ENCODE results near the gene DST.

The DST gene

DNA sequence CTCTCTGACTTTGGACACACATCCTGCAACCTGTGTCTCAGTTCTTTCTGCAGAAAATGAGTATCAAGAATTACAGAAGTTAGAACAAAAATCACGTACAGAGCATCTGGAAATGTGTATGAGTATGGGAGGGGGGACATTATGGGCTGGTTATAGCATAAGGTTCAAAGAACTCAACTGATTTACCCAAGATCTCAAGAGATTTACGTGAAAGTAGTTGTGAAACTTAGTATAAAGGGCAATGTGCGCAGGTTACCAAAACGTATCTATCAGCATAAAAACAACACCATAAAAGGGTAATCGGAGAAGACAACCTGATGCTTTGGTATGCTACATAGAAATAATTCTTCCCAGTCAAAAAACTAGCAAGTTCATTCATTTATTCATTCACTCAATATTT, 15.6 kb upstream of the DST start:
- no peaks in the 10 kb centered on the region for H3K79me2 ChIP-seq (ENCODE audit: insufficient read depth, low read length)
- no peak overlapping the region for H3K4me2 ChIP-seq (ENCODE audit: low read length)
- H3K36me3 ChIP-seq (ENCODE audit: insufficient read depth, low read length), result no peaks in the 10 kb centered on the region
- H3K9me2 ChIP-seq (ENCODE audit: low read depth, low read length), result no peaks in the 10 kb centered on the region
- H3K4me1 ChIP-seq (ENCODE audit: insufficient read depth, low read length, severe bottlenecking), result no peaks in the 10 kb centered on the region
- no peaks in the 10 kb centered on the region for H3F3A ChIP-seq (ENCODE audit: insufficient read depth, low read length)
- H3K27ac ChIP-seq (ENCODE audit: low read depth, low read length, poor library complexity, severe bottlenecking), result no peak overlapping the region
- H3K4me3 ChIP-seq (ENCODE audit: low read depth, low read length, poor library complexity, severe bottlenecking), result no peak overlapping the region
- no peaks in the 10 kb centered on the region for H4K20me1 ChIP-seq (ENCODE audit: insufficient read depth, low read length)
- no peaks in the 10 kb centered on the region for H3K9me3 ChIP-seq (ENCODE audit: low read length)
- TF ChIP-seq EZH2 (IDR thresholded peaks at IDR 0.05; ENCODE audit: borderline replicate concordance, low read length), result no peak
- TF ChIP-seq, protein P1, sequence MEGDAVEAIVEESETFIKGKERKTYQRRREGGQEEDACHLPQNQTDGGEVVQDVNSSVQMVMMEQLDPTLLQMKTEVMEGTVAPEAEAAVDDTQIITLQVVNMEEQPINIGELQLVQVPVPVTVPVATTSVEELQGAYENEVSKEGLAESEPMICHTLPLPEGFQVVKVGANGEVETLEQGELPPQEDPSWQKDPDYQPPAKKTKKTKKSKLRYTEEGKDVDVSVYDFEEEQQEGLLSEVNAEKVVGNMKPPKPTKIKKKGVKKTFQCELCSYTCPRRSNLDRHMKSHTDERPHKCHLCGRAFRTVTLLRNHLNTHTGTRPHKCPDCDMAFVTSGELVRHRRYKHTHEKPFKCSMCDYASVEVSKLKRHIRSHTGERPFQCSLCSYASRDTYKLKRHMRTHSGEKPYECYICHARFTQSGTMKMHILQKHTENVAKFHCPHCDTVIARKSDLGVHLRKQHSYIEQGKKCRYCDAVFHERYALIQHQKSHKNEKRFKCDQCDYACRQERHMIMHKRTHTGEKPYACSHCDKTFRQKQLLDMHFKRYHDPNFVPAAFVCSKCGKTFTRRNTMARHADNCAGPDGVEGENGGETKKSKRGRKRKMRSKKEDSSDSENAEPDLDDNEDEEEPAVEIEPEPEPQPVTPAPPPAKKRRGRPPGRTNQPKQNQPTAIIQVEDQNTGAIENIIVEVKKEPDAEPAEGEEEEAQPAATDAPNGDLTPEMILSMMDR (IDR thresholded peaks at IDR 0.05; ENCODE audit: low read length), result no peak
- no peaks in the 10 kb centered on the region for H3K27me3 ChIP-seq (ENCODE audit: insufficient read depth, low read length)
- H3K9ac ChIP-seq (ENCODE audit: low read length), result no peak overlapping the region
- H2AFZ ChIP-seq (ENCODE audit: low read length), result no peak overlapping the region

DNA sequence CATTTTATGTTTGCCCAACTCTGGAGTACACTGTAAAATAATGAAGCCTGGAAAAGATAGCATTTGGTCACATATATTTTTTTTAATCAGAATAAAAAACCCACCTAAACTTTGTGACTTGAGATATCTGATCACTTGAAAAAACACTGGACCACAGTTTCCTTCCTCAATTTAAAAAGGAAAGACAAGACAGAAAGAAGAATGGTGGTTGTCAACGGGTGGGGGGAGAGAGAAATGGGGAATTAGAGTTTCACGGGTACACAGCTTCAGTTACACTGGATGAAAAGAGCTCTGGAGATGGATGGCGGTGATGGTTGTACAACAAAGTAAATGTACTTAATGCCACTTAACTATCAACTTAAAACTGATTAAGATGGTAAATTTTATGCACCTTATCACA, 14.7 kb upstream of the DST start:
- Histone ChIP-seq H3K4me2 (ENCODE audit: low read length) (no peak overlapping the region), H3K9me3 (ENCODE audit: low read length) (no peaks in the 10 kb centered on the region), H3K36me3 (ENCODE audit: insufficient read depth, low read length) (no peaks in the 10 kb centered on the region)

DNA sequence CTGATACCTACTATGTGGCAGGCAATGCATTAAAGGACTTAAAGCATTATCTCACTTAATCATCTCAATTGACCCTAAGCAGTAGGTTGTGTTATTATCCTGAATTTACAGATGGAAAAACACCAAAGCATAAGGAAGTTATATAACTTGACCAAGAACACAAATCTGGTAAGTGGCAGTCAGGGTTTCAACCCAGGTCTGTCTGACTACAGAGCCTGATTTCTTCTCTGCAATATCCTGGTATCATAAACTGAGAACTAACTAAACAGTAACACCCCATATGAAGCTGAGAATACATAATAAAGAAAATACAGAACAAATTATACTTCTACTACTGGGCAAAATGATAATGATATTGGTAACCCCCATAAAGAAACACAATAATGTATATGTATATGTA, 13.8 kb upstream of the DST start:
- no peak overlapping the region for H3K4me3 ChIP-seq (ENCODE audit: low read depth, low read length, poor library complexity, severe bottlenecking)
- no peaks in the 10 kb centered on the region for H3K79me2 ChIP-seq (ENCODE audit: insufficient read depth, low read length)
- no peaks in the 10 kb centered on the region for H3K27me3 ChIP-seq (ENCODE audit: insufficient read depth, low read length)
- TF ChIP-seq EZH2 (IDR thresholded peaks at IDR 0.05; ENCODE audit: borderline replicate concordance, low read length), result no peak
- TF ChIP-seq, protein P1 (IDR thresholded peaks at IDR 0.05; ENCODE audit: low read length), result no peak
- no peaks in the 10 kb centered on the region for H3K36me3 ChIP-seq (ENCODE audit: insufficient read depth, low read length)
- H3K4me1 ChIP-seq (ENCODE audit: insufficient read depth, low read length, severe bottlenecking), result no peaks in the 10 kb centered on the region
- no peak overlapping the region for H3K9ac ChIP-seq (ENCODE audit: low read length)
- no peaks in the 10 kb centered on the region for H3K9me2 ChIP-seq (ENCODE audit: low read depth, low read length)
- no peaks in the 10 kb centered on the region for H4K20me1 ChIP-seq (ENCODE audit: insufficient read depth, low read length)
- no peak overlapping the region for H2AFZ ChIP-seq (ENCODE audit: low read length)
- H3K9me3 ChIP-seq (ENCODE audit: low read length), result no peaks in the 10 kb centered on the region
- no peak overlapping the region for H3K4me2 ChIP-seq (ENCODE audit: low read length)
- H3K27ac ChIP-seq (ENCODE audit: low read depth, low read length, poor library complexity, severe bottlenecking), result no peak overlapping the region
- no peaks in the 10 kb centered on the region for H3F3A ChIP-seq (ENCODE audit: insufficient read depth, low read length)

More for the DNA sequence above, 14.7 kb upstream of the DST start:
- no peaks in the 10 kb centered on the region for H3K4me1 ChIP-seq (ENCODE audit: insufficient read depth, low read length, severe bottlenecking)
- no peak for TF ChIP-seq EZH2 (IDR thresholded peaks at IDR 0.05; ENCODE audit: borderline replicate concordance, low read length)
- TF ChIP-seq, protein P1 (IDR thresholded peaks at IDR 0.05; ENCODE audit: low read length), result no peak
- H3K9me2 ChIP-seq (ENCODE audit: low read depth, low read length), result no peaks in the 10 kb centered on the region
- H3K27me3 ChIP-seq (ENCODE audit: insufficient read depth, low read length), result no peaks in the 10 kb centered on the region
- H3K79me2 ChIP-seq (ENCODE audit: insufficient read depth, low read length), result no peaks in the 10 kb centered on the region
- H3F3A ChIP-seq (ENCODE audit: insufficient read depth, low read length), result no peaks in the 10 kb centered on the region
- H3K4me3 ChIP-seq (ENCODE audit: low read depth, low read length, poor library complexity, severe bottlenecking), result no peak overlapping the region
- no peak overlapping the region for H3K9ac ChIP-seq (ENCODE audit: low read length)
- H4K20me1 ChIP-seq (ENCODE audit: insufficient read depth, low read length), result no peaks in the 10 kb centered on the region
- H3K27ac ChIP-seq (ENCODE audit: low read depth, low read length, poor library complexity, severe bottlenecking), result no peak overlapping the region
- H2AFZ ChIP-seq (ENCODE audit: low read length), result no peak overlapping the region
